ENCODE data around the gene ANKS3.

- TF ChIP-seq EZH2 (IDR thresholded peaks at IDR 0.05; ENCODE audit: low read depth) (no peak), CTCF (conservative IDR thresholded peaks at IDR 0.05) (no peak)
Observed at GRCh38 chr16:4748682-4749411, 14.8 kb upstream of the ANKS3 start.
